Heart right ventricle (tissue), 16 donors: Measurements from ENCODE around the gene SLC35F3. TPM values are rescaled to one million over a fixed set of nuclear protein-coding genes. Genes with fewer than 3 reads are reported as not detected.

Experiments
- ATAC-seq, 8 donors: fragments of 200-7000 bp; cut with Tn5 transposase; one replicate each; pipeline ENCODE4 v1.9.1; 2020; ENCODE audit warnings: mild to moderate bottlenecking in 8 of 8, moderate library complexity in 8 of 8, moderate number of reproducible peaks in 1 of 8
- DNase-seq, 2 donors: peaks; one replicate each; pipeline ENCODE4 v3.0.0-alpha.2; 2020
- H3K27ac ChIP-seq, 10 donors: fragments of 200-600 bp; sonication (generic) in 2 of 10; one replicate each; pipeline versions ENCODE4 v1.5.0 to v1.8.0; 2020 to 2022; ENCODE audit warnings: mild to moderate bottlenecking in 3 of 10
- H3K27me3 ChIP-seq, 7 donors: fragments of 200-600 bp; one replicate each; pipeline ENCODE4 v1.8.0; 2021 to 2022; ENCODE audit warnings: mild to moderate bottlenecking in 2 of 7
- H3K36me3 ChIP-seq, 9 donors: fragments of 200-600 bp; sonication (generic) in 1 of 9; one replicate each; pipeline versions ENCODE4 v1.5.0 to v1.8.0; 2020 to 2022; ENCODE audit warnings: mild to moderate bottlenecking in 2 of 9
- H3K4me1 ChIP-seq, 9 donors: fragments of 200-600 bp; sonication (generic) in 1 of 9; one replicate each; pipeline versions ENCODE4 v1.5.0 to v1.8.0; 2020 to 2022; ENCODE audit warnings: mild to moderate bottlenecking in 4 of 9
- H3K4me3 ChIP-seq, 10 donors: fragments of 200-600 bp; sonication (generic) in 2 of 10; one replicate each; pipeline versions ENCODE4 v1.5.0 to v1.8.0; 2020 to 2022; ENCODE audit warnings: mild to moderate bottlenecking in 7 of 10, moderate library complexity in 2 of 10
- H3K9me3 ChIP-seq, 11 donors: fragments of 200-600 bp in 10 of 11; sonication (generic) in 2 of 11; one replicate each; pipeline versions ENCODE4 v1.5.0 to v1.8.0; 2013 to 2022; ENCODE audit warnings: mild to moderate bottlenecking in 2 of 11, control low read depth in 1 of 11, moderate library complexity in 1 of 11
- CTCF ChIP-seq, 9 donors: fragments of 200-600 bp; sonication (generic) in 2 of 9; IDR thresholded peaks; one replicate each; pipeline versions ENCODE4 v1.5.0 to v1.8.0; 2021 to 2022; ENCODE audit warnings: antibody characterized with exemption in 9 of 9, mild to moderate bottlenecking in 5 of 9, moderate library complexity in 1 of 9
- WGBS, 2 donors: extraction: QIAGEN DNeasy Blood & Tissue Kit; methylation state at CpG; one replicate each; pipeline ENCODE4 v1.1.7; 2013; ENCODE audit warnings: inconsistent platforms in 1 of 2; 5-methylcytosine and 5-hydroxymethylcytosine counted together
- intact Hi-C, 10 donors: fragments of 100-400 bp; cut with DNase I; formaldehyde crosslinking; loops; one replicate each; pipeline versions ENCODE4 v1.11.1 to v1.14.2; 2022
- polyA plus RNA-seq, 2 donors: library from polyadenylated mRNA; stranded (reverse); fragments of 200-250 nt; gene quantifications; one replicate each; pipeline ENCODE4 v1.2.3, GENCODE V29; 2013
- total RNA-seq, 10 donors: library from RNA; stranded (reverse); fragmentation: NEBNext Ultra II Directional in 3 of 10; extraction: Animal tissue kit (Norgen Biotek cat#: 25700) in 3 of 10; gene quantifications; one replicate each; pipeline versions ENCODE4 v1.2.1 to v1.2.4, GENCODE V29; 2021 to 2023
- donor health status: Arrhythmogenic right ventricular cardiomyopathy.
- donor health status: ischemic (EF 13 %, LVEDD 7.1; RV severe dilation, severe dysfunction).
- donor health status: healthy with polysubstance abuse.
- donor health status: DM: no; HTN: yes; CAD: no.
- donor health status: DM: no; HTN: no; CAD: no.
- donor health status: ischemic (EF 25% LVEDD 6.9; RV normal size, moderate dysfunction).
- donor health status: ischemic (EF 25% LVEDD 5.7; RV mildly dilated, moderate dysfunction).
- donor health status: healthy.
- donor health status: DM: yes; HTN: yes; CAD: no.
- donor health status: Ischemic cardiomyopathy.
- donor health status: ischemic (EF 35%, LVEDD 5.7; RV mildly dilated, moderate dysfunction).
- donor health status: nonischemic (EF 11% LVEDD 7.7; RV severe dilation, severe dysfunction).
- donor health status: DM: yes; HTN: yes; CAD: no.
- donor health status: PGD.
- donor health status: ischemic (EF 29% LVEDD 5.4; RV normal size, mild dysfunction).
- donor health status: nonischemic (EF 23%, LVEDD 6.1; RV moderate dilation, normal function).

The SLC35F3 gene
- total and polyA plus RNA-seq, 12 donors: 0.04 to 0.09 (median 0.09) TPM; not detected in 9

GRCh38 chr1:234134878-234135277 is 230.4 kb downstream of the SLC35F3 start:
- H3K4me3 ChIP-seq: no peak overlapping the region
- DNase-seq: no peak
- peaks cover 0 to 4% (median 0%) of the 10 kb centered on the region in 7 donors for H3K27me3 ChIP-seq
- no peaks in the 10 kb centered on the region for H3K4me1 ChIP-seq
- no peaks in the 10 kb centered on the region for H3K9me3 ChIP-seq
- intact Hi-C loops: no loop called here
- H3K27ac ChIP-seq: no peak overlapping the region
- no peak for TF ChIP-seq CTCF (IDR thresholded peaks at IDR 0.05)
- no peaks in the 10 kb centered on the region for H3K36me3 ChIP-seq
- 78 to 80% methylated on average over 5 of the region's 5 CpGs for WGBS, 2 donors
- ATAC-seq: no peak

- DNase-seq (no peak), ATAC-seq (no peak)
- TF ChIP-seq CTCF (IDR thresholded peaks at IDR 0.05): no peak
- Histone ChIP-seq H3K4me1 (no peaks in the 10 kb centered on the region), H3K27ac (no peak overlapping the region), H3K27me3 (peaks cover 0 to 4% (median 0%) of the 10 kb centered on the region in 7 donors), H3K9me3 (no peaks in the 10 kb centered on the region), H3K36me3 (no peaks in the 10 kb centered on the region), H3K4me3 (no peak overlapping the region)
- WGBS, 2 donors: 62 to 74% methylated on average over 4 of the region's 4 CpGs
- intact Hi-C loops: no loop called here
These were observed 231.0 kb downstream of the SLC35F3 start for GRCh38 chr1:234135501-234135900.

- Histone ChIP-seq H3K27me3 (peaks cover 0 to 4% (median 0%) of the 10 kb centered on the region in 7 donors), H3K36me3 (no peaks in the 10 kb centered on the region), H3K9me3 (no peaks in the 10 kb centered on the region), H3K27ac (no peak overlapping the region), H3K4me3 (no peak overlapping the region), H3K4me1 (no peaks in the 10 kb centered on the region)
- TF ChIP-seq CTCF (IDR thresholded peaks at IDR 0.05): no peak
- intact Hi-C loops: no loop called here
- DNase-seq: no peak
- no peak for ATAC-seq
These were observed 231.6 kb downstream of the SLC35F3 start for GRCh38 chr1:234136073-234136472.

GRCh38 chr1:234139966-234140365 is 235.5 kb downstream of the SLC35F3 start:
- H3K27me3 ChIP-seq: peaks cover 0 to 6% (median 0%) of the 10 kb centered on the region in 7 donors
- intact Hi-C loops: loop anchor here in 1 of 10 donors (10.0 kb wide), 1 partner anchor 185 kb away; no protein-coding TSS in a partner anchor
- H3K4me3 ChIP-seq: no peak overlapping the region
- no peaks in the 10 kb centered on the region for H3K36me3 ChIP-seq
- no peak for ATAC-seq
- H3K27ac ChIP-seq: no peak overlapping the region
- no peak for TF ChIP-seq CTCF (IDR thresholded peaks at IDR 0.05)
- WGBS, 2 donors: 78 to 84% methylated on average over 6 of the region's 6 CpGs
- H3K4me1 ChIP-seq: no peaks in the 10 kb centered on the region
- no peaks in the 10 kb centered on the region for H3K9me3 ChIP-seq
- no peak for DNase-seq
